Subcutaneous adipose tissue (tissue), 4 donors: Measurements from ENCODE around the gene SCP2. TPM values are rescaled to one million over a fixed set of nuclear protein-coding genes. Genes with fewer than 3 reads are reported as not detected.

ENCODE experiments used
- CTCF ChIP-seq: fragments of 450-650 bp; IDR thresholded peaks from one replicate; pipeline ENCODE4 v1.5.1; 2016; ENCODE audit warnings: low read depth, mild to moderate bottlenecking, control low read depth, antibody characterized with exemption, moderate library complexity
- total RNA-seq, 4 donors: library from RNA; depleted of rRNA; stranded (reverse); fragments of >200 nt; gene quantifications; one replicate each; pipeline ENCODE4 v1.1.0, GENCODE V29; 2016

SCP2 gene
- total RNA-seq, 4 donors from 2014 or later = 152 to 223 (median 170) TPM

- no peak for TF ChIP-seq CTCF
These were observed 9.5 kb upstream of the SCP2 start for GRCh38 chr1:52917581-52917980.

- TF ChIP-seq CTCF = no peak
These were observed 8.9 kb upstream of the SCP2 start for GRCh38 chr1:52918201-52918600.

- no peak for TF ChIP-seq CTCF
These were observed 7.9 kb upstream of the SCP2 start for GRCh38 chr1:52919051-52919722.

- no peak for TF ChIP-seq CTCF
These were observed 7.2 kb upstream of the SCP2 start for GRCh38 chr1:52919723-52920483.

GRCh38 chr1:52920791-52921291, 6.2 kb upstream of the SCP2 start:
- TF ChIP-seq CTCF = no peak

- no peak for TF ChIP-seq CTCF
These were observed 1.5 kb upstream of the SCP2 start for GRCh38 chr1:52925571-52926005.

GRCh38 chr1:52926864-52927211, 238 bp upstream of the SCP2 start:
- no peak for TF ChIP-seq CTCF
